ENCODE measurements around the gene CASP8AP2.

- no peak for TF ChIP-seq CTCF (IDR thresholded peaks at IDR 0.05 in 4 of 5, conservative IDR thresholded peaks at IDR 0.05 in 1 of 5)
- TF ChIP-seq POLR2A (IDR thresholded peaks at IDR 0.05): no peak
These were observed 56.9 kb downstream of the CASP8AP2 start for GRCh38 chr6:89886378-89887120.
